Osteoblast (primary cell): ENCODE data around the gene TLE3. TPM values are rescaled to one million over a fixed set of nuclear protein-coding genes. Genes with fewer than 3 reads are reported as not detected.
A peak's percentile ranks its signal among the peaks of the same experiment; 100 is the strongest.

ENCODE experiments used
- DNase-seq: peaks from one replicate; pipeline ENCODE4 v3.0.0; 2011; ENCODE audit warnings: low spot score, mixed read lengths; ENCODE audit not compliant: insufficient read length; ENCODE audit errors: missing footprints
- H2AFZ ChIP-seq: 2 replicates; pipeline ENCODE4 v1.6.0; 2011; ENCODE audit warnings: mild to moderate bottlenecking, low read length
- H3K27ac ChIP-seq: 2 replicates; pipeline ENCODE4 v1.5.1; 2011; ENCODE audit warnings: mild to moderate bottlenecking, low read depth, low read length, moderate library complexity
- H3K27me3 ChIP-seq: 2 replicates; pipeline ENCODE4 v1.6.0; 2012; ENCODE audit warnings: mild to moderate bottlenecking, control low read depth, inconsistent platforms, low read length, moderate library complexity; ENCODE audit not compliant: insufficient read depth
- H3K36me3 ChIP-seq: 2 replicates; pipeline ENCODE4 v1.5.1; 2011; ENCODE audit warnings: mild to moderate bottlenecking, low read length, control low read depth, moderate library complexity; ENCODE audit not compliant: insufficient read depth
- H3K4me1 ChIP-seq: 2 replicates; pipeline ENCODE4 v1.5.1; 2011; ENCODE audit warnings: mild to moderate bottlenecking, low read length, control low read depth, moderate library complexity; ENCODE audit not compliant: insufficient read depth
- H3K4me2 ChIP-seq: 2 replicates; pipeline ENCODE4 v1.6.0; 2011; ENCODE audit warnings: mild to moderate bottlenecking, low read length; ENCODE audit not compliant: insufficient read depth
- H3K4me3 ChIP-seq: fragments of 200-600 bp; sonication (generic); 3 replicates; pipeline ENCODE4 v1.5.1; 2012; ENCODE audit warnings: mild to moderate bottlenecking, low read length, inconsistent platforms; ENCODE audit not compliant: insufficient read depth
- H3K79me2 ChIP-seq: 2 replicates; pipeline ENCODE4 v1.6.0; 2012; ENCODE audit warnings: mild to moderate bottlenecking, low read length, control low read depth, inconsistent platforms; ENCODE audit not compliant: insufficient read depth
- H3K9me3 ChIP-seq: 2 replicates; pipeline ENCODE4 v1.5.1; 2011; ENCODE audit warnings: low read depth, low read length, control low read depth
- H4K20me1 ChIP-seq: 2 replicates; pipeline ENCODE4 v1.6.0; 2012; ENCODE audit warnings: mild to moderate bottlenecking, low read length, control low read depth; ENCODE audit not compliant: insufficient read depth
- CTCF ChIP-seq: IDR thresholded peaks from 2 replicates; pipeline ENCODE4 v1.5.1; 2011; ENCODE audit warnings: mild to moderate bottlenecking, low read depth, low read length, moderate library complexity; ENCODE audit errors: extremely low read depth
- total RNA-seq: library from RNA; depleted of rRNA; stranded (reverse); fragments of >200 nt; gene quantifications from 2 replicates; pipeline ENCODE4 v1.2.3, GENCODE V29; 2012

Gene TLE3
- total RNA-seq, 1 donor, result 29.7 TPM

GRCh38 chr15:70062321-70062956 lies 35.3 kb downstream of the TLE3 start:
- no peaks in the 10 kb centered on the region for H3K27me3 ChIP-seq
- H3K4me3 ChIP-seq, result peak overlapping the region; percentile 27
- H3K27ac ChIP-seq, result peak overlapping the region; percentile 55
- H3K9me3 ChIP-seq, result no peaks in the 10 kb centered on the region
- DNase-seq, result peak; percentile 97
- peaks cover 25% of the 10 kb centered on the region for H3K4me1 ChIP-seq
- H3K36me3 ChIP-seq, result peaks cover 73% of the 10 kb centered on the region
- no peak overlapping the region for H2AFZ ChIP-seq
- H4K20me1 ChIP-seq, result peaks cover 63% of the 10 kb centered on the region
- no peak for TF ChIP-seq CTCF
- peaks cover 3% of the 10 kb centered on the region for H3K79me2 ChIP-seq
- H3K4me2 ChIP-seq, result peak overlapping the region; percentile 63

GRCh38 chr15:70061696-70062270 lies 35.9 kb downstream of the TLE3 start:
- Histone ChIP-seq H2AFZ (no peak overlapping the region), H3K79me2 (peaks cover 3% of the 10 kb centered on the region), H3K4me3 (no peak overlapping the region), H4K20me1 (peaks cover 63% of the 10 kb centered on the region), H3K4me2 (peak overlapping the region; percentile 63), H3K4me1 (peaks cover 25% of the 10 kb centered on the region), H3K9me3 (no peaks in the 10 kb centered on the region), H3K27me3 (no peaks in the 10 kb centered on the region), H3K36me3 (peaks cover 79% of the 10 kb centered on the region), H3K27ac (no peak overlapping the region)
- no peak for TF ChIP-seq CTCF
- peak; percentile 68 for DNase-seq

- H3K9me3 ChIP-seq, result no peaks in the 10 kb centered on the region
- H3K4me3 ChIP-seq, result no peak overlapping the region
- H2AFZ ChIP-seq, result no peak overlapping the region
- peaks cover 3% of the 10 kb centered on the region for H3K79me2 ChIP-seq
- H3K27me3 ChIP-seq, result no peaks in the 10 kb centered on the region
- peaks cover 61% of the 10 kb centered on the region for H4K20me1 ChIP-seq
- H3K4me2 ChIP-seq, result no peak overlapping the region
- peak; percentile 86 for DNase-seq
- no peak for TF ChIP-seq CTCF
- no peak overlapping the region for H3K27ac ChIP-seq
- peaks cover 80% of the 10 kb centered on the region for H3K36me3 ChIP-seq
- H3K4me1 ChIP-seq, result peaks cover 25% of the 10 kb centered on the region
These were observed 36.8 kb downstream of the TLE3 start for GRCh38 chr15:70060993-70061305.

GRCh38 chr15:70060214-70060992 lies 37.3 kb downstream of the TLE3 start:
- no peak overlapping the region for H2AFZ ChIP-seq
- H3K9me3 ChIP-seq, result no peaks in the 10 kb centered on the region
- peaks cover 25% of the 10 kb centered on the region for H3K4me1 ChIP-seq
- peak; percentile 69 for DNase-seq
- no peak overlapping the region for H3K4me2 ChIP-seq
- H3K4me3 ChIP-seq, result no peak overlapping the region
- H3K79me2 ChIP-seq, result peaks cover 3% of the 10 kb centered on the region
- peaks cover 62% of the 10 kb centered on the region for H4K20me1 ChIP-seq
- no peak overlapping the region for H3K27ac ChIP-seq
- no peak for TF ChIP-seq CTCF
- H3K36me3 ChIP-seq, result peaks cover 81% of the 10 kb centered on the region
- no peaks in the 10 kb centered on the region for H3K27me3 ChIP-seq
